Renal cortex interstitium (tissue), 11 donors: ENCODE data around the gene MAB21L2. TPM values are rescaled to one million over a fixed set of nuclear protein-coding genes. Genes with fewer than 3 reads are reported as not detected.

Experiments
- DNase-seq, 11 donors: peaks; one replicate each; pipeline ENCODE4 v3.0.0-alpha.2; 2013; ENCODE audit warnings: low read depth in 9 of 11, low spot score in 4 of 11; ENCODE audit errors: extremely low read depth in 1 of 11
- polyA plus RNA-seq, 3 donors: library from polyadenylated mRNA; unstranded; fragments of 120-200 nt; gene quantifications; one replicate each; pipeline ENCODE4 v1.2.1, GENCODE V29; 2013; ENCODE audit not compliant: insufficient read length in 3 of 3

The MAB21L2 gene
- polyA plus RNA-seq, 3 donors: 0.04 TPM; not detected in 2

DNA sequence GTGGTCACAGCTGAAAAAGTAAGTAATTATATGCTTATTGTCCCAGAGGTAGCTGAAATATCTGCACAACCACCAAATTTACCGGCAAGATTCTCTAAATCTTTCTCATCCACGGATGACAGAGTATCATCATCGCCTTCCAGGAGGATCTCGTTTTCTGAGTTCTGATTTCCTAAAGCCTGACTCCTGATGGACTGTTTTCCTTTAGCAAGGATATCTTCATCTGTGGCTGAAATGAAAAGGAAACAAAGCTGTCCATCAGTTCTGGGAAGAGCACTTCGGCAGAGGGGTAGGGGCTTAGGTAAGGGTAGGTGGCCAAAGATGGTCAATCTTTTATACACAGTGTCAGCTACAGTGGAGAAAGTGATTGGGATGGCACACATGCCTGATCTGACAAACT, 8.7 kb downstream of the MAB21L2 start:
- no peak for DNase-seq

DNA sequence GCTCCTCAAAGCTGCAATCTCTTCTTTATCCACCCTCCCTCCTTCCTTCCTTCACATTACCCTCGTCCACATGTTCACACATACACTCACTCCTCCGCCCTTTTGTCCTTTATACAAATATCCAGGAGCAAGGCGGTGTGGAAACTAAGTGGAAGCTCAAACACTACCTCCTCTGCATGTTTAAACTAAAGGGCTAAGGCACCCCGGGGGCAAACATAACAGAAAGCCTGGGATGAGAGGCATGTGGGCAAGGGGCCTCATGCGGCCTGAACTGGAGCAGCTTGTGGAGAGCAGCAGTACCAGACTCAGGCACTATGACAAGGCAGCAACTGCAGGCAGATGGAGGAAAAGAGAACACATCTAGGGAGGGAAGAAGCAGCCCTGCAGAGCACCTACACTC, 9.5 kb downstream of the MAB21L2 start:
- DNase-seq: no peak

GRCh38 chr4:150591904-150592303, 10.0 kb downstream of the MAB21L2 start:
- DNase-seq: no peak

- no peak for DNase-seq
Observed at GRCh38 chr4:150593996-150594395, 12.0 kb downstream of the MAB21L2 start.

DNA sequence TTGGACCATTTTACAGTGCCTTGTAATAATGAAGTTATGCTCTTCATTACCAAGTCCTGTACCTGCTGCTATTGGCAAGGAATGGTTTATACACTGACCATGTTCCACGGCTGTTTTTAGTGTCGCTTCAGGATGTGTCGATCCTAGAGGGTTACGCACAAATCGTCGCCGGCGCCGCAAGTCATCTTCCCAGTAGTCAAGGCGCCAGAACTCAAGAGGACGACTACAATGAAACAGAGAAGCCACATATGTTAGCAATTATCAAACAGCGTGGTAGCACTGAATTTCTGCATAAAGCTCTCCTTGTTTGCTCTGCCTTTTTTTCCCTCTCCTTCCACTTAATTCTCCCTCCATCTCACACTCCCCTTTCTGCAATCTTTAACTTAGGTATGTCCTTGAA, 17.0 kb downstream of the MAB21L2 start:
- no peak for DNase-seq

DNA sequence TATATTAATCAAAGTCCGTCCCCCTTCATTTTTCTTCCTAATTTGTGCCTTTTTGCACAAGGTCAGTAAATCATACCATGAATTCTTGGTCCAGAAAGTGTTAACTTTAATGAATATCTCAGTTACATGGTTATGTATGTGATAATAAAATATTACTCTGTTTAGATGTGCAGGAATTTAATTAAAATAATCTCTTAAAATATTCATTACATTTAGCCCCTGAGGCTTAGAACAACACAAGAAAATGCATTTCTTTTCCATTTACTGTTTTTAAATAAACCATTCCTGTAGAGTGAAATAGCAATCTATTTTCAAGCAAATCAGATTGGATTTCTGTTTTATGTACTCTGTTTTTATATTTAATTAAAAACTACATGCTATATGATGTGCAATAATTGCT, 17.6 kb downstream of the MAB21L2 start:
- no peak for DNase-seq

GRCh38 chr4:150600812-150601445, 19.0 kb downstream of the MAB21L2 start:
- no peak for DNase-seq

DNA sequence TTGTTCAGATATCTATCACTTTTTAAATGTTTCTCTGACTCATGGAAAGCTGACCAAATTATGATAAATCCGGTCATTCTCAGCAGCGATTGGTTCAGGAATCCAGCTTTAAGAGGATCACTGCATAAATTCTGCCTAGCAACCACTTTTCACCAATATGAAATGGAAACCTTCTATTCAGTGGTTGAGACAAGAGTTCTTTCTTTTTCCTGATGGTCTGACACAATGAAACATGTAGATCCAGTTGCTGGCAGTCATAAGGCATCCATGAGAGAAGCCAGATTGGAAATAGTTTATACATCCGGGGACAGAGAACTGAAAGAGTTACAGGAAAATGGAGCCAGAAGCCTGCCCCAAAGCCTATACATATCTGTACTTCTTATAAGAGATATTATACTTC, 27.2 kb downstream of the MAB21L2 start:
- no peak for DNase-seq

- no peak for DNase-seq
Observed at GRCh38 chr4:150619042-150619441, 37.1 kb downstream of the MAB21L2 start.

GRCh38 chr4:150624055-150624454, 42.1 kb downstream of the MAB21L2 start:
- DNase-seq: no peak

DNA sequence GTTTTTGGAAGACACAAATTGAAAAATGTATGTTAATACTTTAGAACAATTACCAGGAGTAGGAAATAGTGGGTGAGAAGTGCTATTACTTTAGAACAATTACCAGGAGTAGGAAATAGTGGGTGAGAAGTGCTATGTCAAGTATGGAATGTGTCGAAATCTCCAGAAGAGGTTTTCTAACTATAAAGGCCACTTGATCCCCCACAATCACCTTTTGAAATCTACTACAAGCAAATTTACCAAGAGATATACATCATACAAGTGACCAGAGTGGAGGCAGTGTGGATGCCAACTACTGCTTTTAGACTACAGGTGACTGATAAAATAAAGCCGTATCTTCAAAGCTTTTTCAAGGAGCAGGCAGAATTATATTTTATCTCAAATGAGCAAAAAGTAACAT, 43.1 kb downstream of the MAB21L2 start:
- DNase-seq: no peak

GRCh38 chr4:150628073-150628472, 46.1 kb downstream of the MAB21L2 start:
- no peak for DNase-seq

DNA sequence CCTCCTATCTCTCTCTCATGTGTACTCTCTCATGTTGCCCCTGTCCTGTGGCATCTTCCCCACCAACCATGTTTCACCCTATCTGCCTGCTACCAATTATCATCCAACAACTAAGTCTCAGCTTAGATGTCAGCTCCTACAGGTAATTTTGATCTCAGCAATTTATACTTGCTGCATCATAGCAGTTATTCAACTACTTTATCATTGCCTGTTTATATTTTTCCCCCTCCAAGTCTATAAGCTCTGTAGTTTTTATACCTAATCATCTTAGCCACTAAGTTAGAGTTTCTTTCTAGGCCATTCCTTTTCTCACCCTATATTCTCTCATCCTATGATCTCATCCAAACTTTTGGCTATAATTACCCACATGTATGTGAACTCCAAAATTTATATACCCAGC, 50.7 kb downstream of the MAB21L2 start:
- no peak for DNase-seq
